Measurements from ENCODE around the gene LPIN2. TPM values are rescaled to one million over a fixed set of nuclear protein-coding genes. Genes with fewer than 3 reads are reported as not detected.

Gene LPIN2
- total and polyA plus RNA-seq, 2 experiments from 2014 or later, result 9.0 to 10.8 TPM

- no peak overlapping the region for H3K27ac ChIP-seq (ENCODE audit: low read depth)
- H3K4me1 Mint-ChIP-seq, result peaks cover 5% of the 10 kb centered on the region; the same call in 2 of the 3 replicates
- H3K36me3 ChIP-seq (ENCODE audit: insufficient read depth), result no peaks in the 10 kb centered on the region
- H4K20me1 ChIP-seq (replicated peaks; ENCODE audit: insufficient read depth), result no peaks in the 10 kb centered on the region
- ATAC-seq (peak; percentile 82), DNase-seq (ENCODE audit: low spot score) (no peak)
- H3K27me3 Mint-ChIP-seq (ENCODE audit: insufficient read depth, low read depth, poor library complexity), result peaks cover 2% of the 10 kb centered on the region
- H2AFZ ChIP-seq, result no peak overlapping the region
- H3K4me2 ChIP-seq, result no peak overlapping the region
- H3K4me3 Mint-ChIP-seq, result no peak overlapping the region
- H3K79me2 ChIP-seq (replicated peaks; ENCODE audit: insufficient read depth), result no peaks in the 10 kb centered on the region
- H3F3A ChIP-seq (replicated peaks; ENCODE audit: low read depth), result no peaks in the 10 kb centered on the region
- no peaks in the 10 kb centered on the region for H3K36me3 Mint-ChIP-seq (ENCODE audit: low read depth)
- TF ChIP-seq JUNB (IDR thresholded peaks at IDR 0.05; ENCODE audit: unreplicated experiment) (no peak), POLR2AphosphoS5 (IDR thresholded peaks at IDR 0.05; ENCODE audit: low read depth) (no peak), EZH2 (IDR thresholded peaks at IDR 0.05; ENCODE audit: low read depth, unreplicated experiment) (no peak), EZH2phosphoT487 (IDR thresholded peaks at IDR 0.05; ENCODE audit: unreplicated experiment) (no peak), ZNF462 (CRISPR knock-in tag; IDR thresholded peaks at IDR 0.05) (no peak), NANOG (IDR thresholded peaks at IDR 0.05; ENCODE audit: borderline replicate concordance) (no peak), CTCF (conservative IDR thresholded peaks at IDR 0.05; ENCODE audit: low read depth in 2 of 2) (no peak), REST (IDR thresholded peaks at IDR 0.05; ENCODE audit: unreplicated experiment) (no peak)
- no peaks in the 10 kb centered on the region for H3K9me3 Mint-ChIP-seq
- no peaks in the 10 kb centered on the region for H3K9me2 ChIP-seq (ENCODE audit: insufficient read depth)
- H3K27me3 ChIP-seq (ENCODE audit: insufficient read depth), result no peaks in the 10 kb centered on the region
- no peak overlapping the region for H3K27ac Mint-ChIP-seq
- no peaks in the 10 kb centered on the region for H3K4me1 ChIP-seq (ENCODE audit: insufficient read depth)
- no peak overlapping the region for H3K4me3 ChIP-seq
These were observed 29.4 kb upstream of the LPIN2 start for GRCh38 chr18:3042379-3042778.
